HCT116 (cell line): ENCODE measurements around the gene MYO3B. TPM values are rescaled to one million over a fixed set of nuclear protein-coding genes. Genes with fewer than 3 reads are reported as not detected.

Experiments
- ATAC-seq: fragments of 200-7000 bp; cut with Tn5 transposase; 2 replicates; pipeline ENCODE4 v1.9.1; 2020; ENCODE audit warnings: mild to moderate bottlenecking, moderate library complexity
- BruUV-seq: library from RNA; stranded (reverse); fragments of 400-500 nt; replicated peaks from 2 replicates; lab custom pipeline; 2021; lab: Mats Ljungman, UMichigan
- CTCF ChIA-PET: fragments of 300-600 bp; sonication (Branson Sonifier 250); formaldehyde crosslinking; loops from one replicate; lab custom pipeline; 2021; ENCODE audit warnings: antibody characterized with exemption; lab: Charles Lee
- POLR2A ChIA-PET: fragments of 300-600, 350-600 bp; sonication (Branson Sonifier 250); formaldehyde crosslinking; loops from one replicate; lab custom pipeline; 2021; ENCODE audit warnings: antibody characterized with exemption; lab: Charles Lee
- RAD21 ChIA-PET, 2 experiments: fragments of 300-600 bp; sonication (Branson Sonifier 250); formaldehyde crosslinking; loops; one replicate each; lab custom pipeline; 2023; ENCODE audit warnings: low total read pairs in 2 of 2; ENCODE audit not compliant: uncharacterized antibody in 2 of 2, unreplicated experiment in 2 of 2, low non-redundant PET in 1 of 2; lab: Charles Lee
- DNase-seq: peaks from one replicate; pipeline ENCODE4 v3.0.0-alpha.2; 2010; ENCODE audit warnings: low read depth, low spot score
- H2AFZ ChIP-seq: fragments of 200-600 bp; shearing (Covaris generic), sonication (generic); 2 replicates; pipeline ENCODE4 v1.6.1; 2017; ENCODE audit warnings: low read depth, mixed run types, mixed read lengths, antibody characterized with exemption, low read length; ENCODE audit not compliant: poor library complexity, severe bottlenecking
- H3K27ac ChIP-seq: 2 replicates; pipeline ENCODE4 v1.5.1; 2012; ENCODE audit warnings: low read depth, low read length
- H3K27me3 ChIP-seq: fragments of 200-600 bp; sonication (generic); 2 replicates; pipeline ENCODE4 v1.6.1; 2016; ENCODE audit warnings: mixed run types, low read length, mixed read lengths; ENCODE audit not compliant: insufficient read depth
- H3K36me3 ChIP-seq, 2 experiments: fragments of 200-500 bp in 1 of 2; fragments of 200-600 bp in 1 of 2; sonication (Bioruptor generic) in 1 of 2; sonication (generic) in 1 of 2; 2 replicates each; pipeline versions ENCODE4 v1.5.1 to v1.6.1; 2014 to 2016; ENCODE audit warnings: low read length in 2 of 2, inconsistent platforms in 1 of 2, mixed read lengths in 1 of 2, mixed run types in 1 of 2; ENCODE audit not compliant: insufficient read depth in 2 of 2, control insufficient read depth in 1 of 2
- H3K4me1 ChIP-seq, 2 experiments: fragments of 200-600 bp in 1 of 2; sonication (generic) in 1 of 2; 2 replicates each; pipeline versions ENCODE4 v1.5.1 to v1.6.1; 2012 to 2017; ENCODE audit warnings: low read length in 2 of 2, inconsistent platforms in 1 of 2, mild to moderate bottlenecking in 1 of 2, mixed read lengths in 1 of 2, mixed run types in 1 of 2, moderate library complexity in 1 of 2; ENCODE audit not compliant: insufficient read depth in 2 of 2, control insufficient read depth in 1 of 2
- H3K4me2 ChIP-seq: fragments of 200-600 bp; sonication (generic); 2 replicates; pipeline ENCODE4 v1.6.1; 2017; ENCODE audit warnings: mixed run types, low read length, mixed read lengths
- H3K4me3 ChIP-seq, 2 experiments: fragments of 200-600 bp in 1 of 2; sonication (generic) in 1 of 2; replicated peaks in 1 of 2; 2 replicates each; pipeline ENCODE4 v1.5.1; 2011 to 2016; ENCODE audit warnings: low read length in 2 of 2, control low read depth in 1 of 2, low read depth in 1 of 2, mild to moderate bottlenecking in 1 of 2, mixed read lengths in 1 of 2, mixed run types in 1 of 2
- H3K79me2 ChIP-seq: fragments of 200-600 bp; sonication (generic); 2 replicates; pipeline ENCODE4 v1.6.1; 2017; ENCODE audit warnings: mild to moderate bottlenecking, mixed run types, low read length, moderate library complexity, mixed read lengths; ENCODE audit not compliant: insufficient read depth
- H3K9ac ChIP-seq: fragments of 200-600 bp; sonication (generic); 2 replicates; pipeline ENCODE4 v1.6.1; 2016; ENCODE audit warnings: low read length, mixed read lengths
- H3K9me2 ChIP-seq: fragments of 200-600 bp; sonication (generic), shearing (Covaris generic); 2 replicates; pipeline ENCODE4 v1.6.1; 2017; ENCODE audit warnings: mixed run types, mild to moderate bottlenecking, moderate library complexity; ENCODE audit not compliant: insufficient read depth
- H3K9me3 ChIP-seq, 2 experiments: fragments of 200-500 bp in 1 of 2; fragments of 200-600 bp in 1 of 2; sonication (Bioruptor generic) in 1 of 2; sonication (generic) in 1 of 2; 2 replicates each; pipeline ENCODE4 v1.6.1; 2014 to 2017; ENCODE audit warnings: low read length in 2 of 2, mixed read lengths in 2 of 2, inconsistent platforms in 1 of 2, low read depth in 1 of 2, mild to moderate bottlenecking in 1 of 2, mixed run types in 1 of 2, moderate library complexity in 1 of 2; ENCODE audit not compliant: control insufficient read depth in 1 of 2, insufficient read depth in 1 of 2
- H4K20me1 ChIP-seq: fragments of 200-600 bp; sonication (generic), shearing (Covaris generic); 2 replicates; pipeline ENCODE4 v1.6.1; 2017; ENCODE audit warnings: mixed run types, mild to moderate bottlenecking, moderate library complexity; ENCODE audit not compliant: insufficient read depth
- ATF3 ChIP-seq: IDR thresholded peaks from 2 replicates; pipeline ENCODE4 v1.6.1; 2012
- CBX3 ChIP-seq: IDR thresholded peaks from 2 replicates; pipeline ENCODE4 v1.6.1; 2012; ENCODE audit warnings: low read depth
- EGR1 ChIP-seq: IDR thresholded peaks from 2 replicates; pipeline ENCODE4 v1.6.1; 2012; ENCODE audit warnings: low read depth
- ELF1 ChIP-seq: IDR thresholded peaks from 2 replicates; pipeline ENCODE4 v1.6.1; 2012; ENCODE audit warnings: low read depth, borderline replicate concordance
- EZH2 ChIP-seq: fragments of 200-600 bp; sonication (generic); IDR thresholded peaks from 2 replicates; pipeline ENCODE4 v1.6.1; 2017; ENCODE audit warnings: antibody characterized with exemption, mixed run types
- EZH2phosphoT487 ChIP-seq: fragments of 200-600 bp; IDR thresholded peaks from 2 replicates; pipeline ENCODE4 v1.6.1; 2018; ENCODE audit warnings: antibody characterized with exemption, borderline replicate concordance
- FOSL1 ChIP-seq: IDR thresholded peaks from 2 replicates; pipeline ENCODE4 v1.6.1; 2012; ENCODE audit warnings: low read depth
- JUND ChIP-seq: IDR thresholded peaks from 2 replicates; pipeline ENCODE4 v1.6.1; 2012
- POLR2A ChIP-seq: IDR thresholded peaks from 2 replicates; pipeline ENCODE4 v1.7.0; 2011; ENCODE audit warnings: borderline replicate concordance; ENCODE audit not compliant: insufficient read depth, insufficient read length; ENCODE audit errors: extremely low read depth
- RAD21 ChIP-seq: IDR thresholded peaks from 2 replicates; pipeline ENCODE4 v1.6.1; 2012; ENCODE audit warnings: low read depth, mild to moderate bottlenecking
- SP1 ChIP-seq: IDR thresholded peaks from 2 replicates; pipeline ENCODE4 v1.6.1; 2012; ENCODE audit warnings: low read depth
- TCF7L2 ChIP-seq: IDR thresholded peaks from 2 replicates; pipeline ENCODE4 v1.7.0; 2011; ENCODE audit warnings: borderline replicate concordance, inconsistent platforms; ENCODE audit not compliant: insufficient read depth, insufficient read length; ENCODE audit errors: extremely low read depth
- ZBTB33 ChIP-seq: IDR thresholded peaks from 2 replicates; pipeline ENCODE4 v1.6.1; 2011; ENCODE audit warnings: mild to moderate bottlenecking, low read length, moderate library complexity; ENCODE audit not compliant: insufficient replicate concordance; ENCODE audit errors: extremely low read depth
- ZFX ChIP-seq: fragments of 450-650 bp; IDR thresholded peaks from 2 replicates; pipeline ENCODE4 v1.6.1; 2017
- ZNF274 ChIP-seq: fragments of 200-500 bp; sonication (Bioruptor generic); IDR thresholded peaks from 2 replicates; pipeline ENCODE4 v1.6.1; 2014; ENCODE audit warnings: mild to moderate bottlenecking, low read depth, low read length, inconsistent platforms
- intact Hi-C: fragments of 100-400 bp; cut with micrococcal nuclease; formaldehyde crosslinking; loops from 2 replicates; pipeline ENCODE4 v1.10.0; 2022
- total RNA-seq: library from RNA; stranded (reverse); gene quantifications from one replicate; pipeline ENCODE4 v1.2.1, GENCODE V29; 2021; ENCODE audit not compliant: unreplicated experiment

Gene MYO3B
- total RNA-seq, 1 experiment from 2014 or later = not detected

GRCh38 chr2:170503971-170504809 is 326.2 kb downstream of the MYO3B start:
- RAD21 ChIA-PET = no interaction called here
- DNase-seq (no peak), ATAC-seq (no peak)
- Histone ChIP-seq H3K27me3 (no peaks in the 10 kb centered on the region), H3K79me2 (no peaks in the 10 kb centered on the region), H3K9me2 (no peaks in the 10 kb centered on the region), H4K20me1 (no peaks in the 10 kb centered on the region), H3K4me3 (no peak overlapping the region), H3K36me3 (no peaks in the 10 kb centered on the region), H3K4me1 (no peaks in the 10 kb centered on the region), H3K4me2 (no peak overlapping the region), H3K9ac (no peak overlapping the region), H3K9me3 (no peaks in the 10 kb centered on the region), H3K27ac (no peak overlapping the region), H2AFZ (no peak overlapping the region)
- intact Hi-C loops = no loop called here
- BruUV-seq = no TSS peak
- no peak for TF ChIP-seq ZNF274
- no peak for TF ChIP-seq EZH2phosphoT487
- no peak for TF ChIP-seq TCF7L2
- no peak for TF ChIP-seq EGR1
- no peak for TF ChIP-seq EZH2
- no peak for TF ChIP-seq FOSL1
- no peak for TF ChIP-seq SP1
- TF ChIP-seq RAD21 = no peak
- no peak for TF ChIP-seq POLR2A
- TF ChIP-seq CBX3 = no peak
- no peak for TF ChIP-seq ZFX
- TF ChIP-seq ATF3 = no peak
- no peak for TF ChIP-seq ELF1
- TF ChIP-seq JUND = no peak
- TF ChIP-seq ZBTB33 = no peak
- POLR2A ChIA-PET = no interaction called here
- CTCF ChIA-PET = no interaction called here
